ENCODE measurements around the gene FYN. TPM values are rescaled to one million over a fixed set of nuclear protein-coding genes. Genes with fewer than 3 reads are reported as not detected.

FYN gene
- total RNA-seq, 4 donors from 2014 or later: 16.3 to 288 (median 52.2) TPM

GRCh38 chr6:111672761-111673450 lies 200.3 kb downstream of the FYN start:
- no peak for DNase-seq
- in situ Hi-C loops (cut with MboI; ENCODE audit: low pct_ligation_motif_present in 1 of 4, low pct_unique_long_range_greater_than_20kb in 1 of 4, low sequenced_read_pairs in 3 of 4): no loop called here
- Histone ChIP-seq H3K9me3 (no peaks in the 10 kb centered on the region), H3K27ac (no peak overlapping the region), H3K36me3 (no peaks in the 10 kb centered on the region), H3K27me3 (no peaks in the 10 kb centered on the region), H3K4me3 (no peak overlapping the region), H3K4me1 (peaks cover 0 to 43% (median 26%) of the 10 kb centered on the region in 4 donors)
- WGBS, 2 donors (ENCODE audit: low coverage in 1 of 2): 43 to 66% methylated on average over 11 to 17 of the region's 17 CpGs
- intact Hi-C loops (cut with DNase I; ENCODE audit: low total_unique reads): no loop called here
- TF ChIP-seq CTCF (IDR thresholded peaks at IDR 0.05) (no peak), POLR2AphosphoS5 (IDR thresholded peaks at IDR 0.05) (no peak), POLR2A (IDR thresholded peaks at IDR 0.05) (no peak), EP300 (IDR thresholded peaks at IDR 0.05; ENCODE audit: low read depth) (no peak)

- DNase-seq: no peak
- in situ Hi-C loops (cut with MboI; ENCODE audit: low pct_ligation_motif_present in 1 of 4, low pct_unique_long_range_greater_than_20kb in 1 of 4, low sequenced_read_pairs in 3 of 4) (no loop called here), intact Hi-C loops (cut with DNase I; ENCODE audit: low total_unique reads) (no loop called here)
- no peaks in the 10 kb centered on the region for H3K36me3 ChIP-seq
- TF ChIP-seq POLR2AphosphoS5 (IDR thresholded peaks at IDR 0.05): no peak
- TF ChIP-seq CTCF (IDR thresholded peaks at IDR 0.05): no peak
- TF ChIP-seq POLR2A (IDR thresholded peaks at IDR 0.05): no peak
- TF ChIP-seq EP300 (IDR thresholded peaks at IDR 0.05; ENCODE audit: low read depth): no peak
- 89 to 95% methylated on average over 1 to 4 of the region's 4 CpGs for WGBS, 2 donors (ENCODE audit: low coverage in 1 of 2)
- H3K4me3 ChIP-seq: no peak overlapping the region
- no peaks in the 10 kb centered on the region for H3K9me3 ChIP-seq
- no peaks in the 10 kb centered on the region for H3K27me3 ChIP-seq
- peaks cover 0 to 42% (median 21%) of the 10 kb centered on the region in 4 donors for H3K4me1 ChIP-seq
- H3K27ac ChIP-seq: no peak overlapping the region
These were observed 203.9 kb downstream of the FYN start for GRCh38 chr6:111669326-111669725.

GRCh38 chr6:111668410-111668809 lies 204.8 kb downstream of the FYN start:
- no peak overlapping the region for H3K4me3 ChIP-seq
- intact Hi-C loops (cut with DNase I; ENCODE audit: low total_unique reads): no loop called here
- no peaks in the 10 kb centered on the region for H3K36me3 ChIP-seq
- no peaks in the 10 kb centered on the region for H3K9me3 ChIP-seq
- DNase-seq: no peak
- in situ Hi-C loops (cut with MboI; ENCODE audit: low pct_ligation_motif_present in 1 of 4, low pct_unique_long_range_greater_than_20kb in 1 of 4, low sequenced_read_pairs in 3 of 4): no loop called here
- H3K27me3 ChIP-seq: no peaks in the 10 kb centered on the region
- H3K4me1 ChIP-seq: peaks cover 7 to 45% (median 29%) of the 10 kb centered on the region in 4 donors
- TF ChIP-seq POLR2AphosphoS5 (IDR thresholded peaks at IDR 0.05) (no peak), CTCF (IDR thresholded peaks at IDR 0.05) (peak in 4 of 5 experiments; percentile 23 to 40 (median 32))
- H3K27ac ChIP-seq: peak overlapping the region; percentile 39 to 87 (median 52)
- WGBS, 2 donors (ENCODE audit: low coverage in 1 of 2): 62 to 65% methylated on average over 2 to 5 of the region's 5 CpGs

GRCh38 chr6:111667931-111668330 lies 205.3 kb downstream of the FYN start:
- H3K9me3 ChIP-seq: no peaks in the 10 kb centered on the region
- peaks cover 11 to 47% (median 32%) of the 10 kb centered on the region in 4 donors for H3K4me1 ChIP-seq
- intact Hi-C loops (cut with DNase I; ENCODE audit: low total_unique reads) (no loop called here), in situ Hi-C loops (cut with MboI; ENCODE audit: low pct_ligation_motif_present in 1 of 4, low pct_unique_long_range_greater_than_20kb in 1 of 4, low sequenced_read_pairs in 3 of 4) (no loop called here)
- 68 to 88% methylated on average over 4 to 8 of the region's 8 CpGs for WGBS, 2 donors (ENCODE audit: low coverage in 1 of 2)
- H3K4me3 ChIP-seq: no peak overlapping the region
- no peaks in the 10 kb centered on the region for H3K36me3 ChIP-seq
- TF ChIP-seq CTCF (IDR thresholded peaks at IDR 0.05) (no peak), POLR2AphosphoS5 (IDR thresholded peaks at IDR 0.05) (no peak), EP300 (IDR thresholded peaks at IDR 0.05; ENCODE audit: low read depth) (no peak), POLR2A (IDR thresholded peaks at IDR 0.05) (no peak)
- peak overlapping the region; percentile 39 to 87 (median 52) for H3K27ac ChIP-seq
- no peak for DNase-seq
- no peaks in the 10 kb centered on the region for H3K27me3 ChIP-seq

All from transverse colon (tissue), 4 donors.